HepG2 (cell line): ENCODE data around the gene PPM1H. TPM values are rescaled to one million over a fixed set of nuclear protein-coding genes. Genes with fewer than 3 reads are reported as not detected.

Source experiments
- ATAC-seq: fragments of 200-7000 bp; cut with Tn5 transposase; 3 replicates; pipeline ENCODE4 v1.9.1; 2020; ENCODE audit warnings: mild to moderate bottlenecking, moderate library complexity
- BruUV-seq: library from RNA; stranded (reverse); fragments of 400-500 nt; replicated peaks from 2 replicates; lab custom pipeline; 2021; lab: Mats Ljungman, UMichigan
- CTCF ChIA-PET: fragments of 300-600 bp; formaldehyde crosslinking; extraction: SDS; loops from one replicate; lab custom pipeline; 2021; ENCODE audit warnings: low total read pairs, inconsistent platforms, low intra/inter-chr PET ratio; lab: Yijun Ruan, JAX
- POLR2A ChIA-PET: fragments of 350-600 bp; sonication (Branson Sonifier 250); formaldehyde crosslinking; loops from one replicate; lab custom pipeline; 2020; ENCODE audit warnings: antibody characterized with exemption, inconsistent platforms; lab: Yijun Ruan, JAX
- DNase-seq: peaks from one replicate; pipeline ENCODE4 v3.0.0-alpha.2; 2015; ENCODE audit warnings: low spot score
- FAIRE-seq: peaks from 3 replicates; lab custom pipeline; 2011; peaks lifted over from hg19 to GRCh38; lab: Jason Lieb, UNC
- H2AFZ ChIP-seq: one replicate; pipeline ENCODE4 v1.6.1; 2011; ENCODE audit warnings: low read length, inconsistent platforms
- H3K27ac ChIP-seq: fragments of 300-600 bp; 3 replicates; pipeline ENCODE4 v1.8.0; 2011; ENCODE audit warnings: mixed run types, mild to moderate bottlenecking, mixed read lengths, low read length, inconsistent platforms; ENCODE audit not compliant: insufficient read depth; ENCODE audit errors: extremely low read length
- H3K27me3 ChIP-seq, 2 experiments: fragments of 200-600 bp in 1 of 2; 2 replicates in 1 of 2; 3 replicates in 1 of 2; pipeline versions ENCODE4 v1.6.0 to v1.8.0; 2011; ENCODE audit warnings: low read length in 2 of 2, mild to moderate bottlenecking in 2 of 2, moderate library complexity in 2 of 2, inconsistent platforms in 1 of 2; ENCODE audit not compliant: insufficient read depth in 2 of 2, control insufficient read depth in 1 of 2
- H3K36me3 ChIP-seq, 2 experiments: fragments of 200-600 bp in 1 of 2; replicated peaks in 1 of 2; 2 replicates in 1 of 2; 3 replicates in 1 of 2; pipeline versions ENCODE4 v1.5.1 to v1.8.0; 2011; ENCODE audit warnings: low read length in 2 of 2, inconsistent platforms in 1 of 2; ENCODE audit not compliant: insufficient read depth in 2 of 2, control insufficient read depth in 1 of 2
- H3K4me1 ChIP-seq: 2 replicates; pipeline ENCODE4 v1.5.1; 2012; ENCODE audit warnings: low read length, inconsistent platforms; ENCODE audit not compliant: insufficient read depth
- H3K4me2 ChIP-seq: 2 replicates; pipeline ENCODE4 v1.6.0; 2011; ENCODE audit warnings: low read depth, low read length, inconsistent platforms
- H3K4me3 ChIP-seq, 3 experiments: fragments of 200-600 bp in 1 of 3; sonication (generic), shearing (Covaris generic) in 1 of 3; replicated peaks in 1 of 3; 2 replicates each; pipeline ENCODE4 v1.5.1; 2011 to 2016; ENCODE audit warnings: low read length in 3 of 3, inconsistent platforms in 2 of 3, low read depth in 2 of 3, mild to moderate bottlenecking in 2 of 3, control low read depth in 1 of 3, mixed read lengths in 1 of 3; ENCODE audit not compliant: insufficient read depth in 1 of 3
- H3K79me2 ChIP-seq: one replicate; pipeline ENCODE4 v1.6.1; 2011; ENCODE audit warnings: low read length, inconsistent platforms; ENCODE audit not compliant: insufficient read depth
- H3K9ac ChIP-seq: 2 replicates; pipeline ENCODE4 v1.6.0; 2011; ENCODE audit warnings: mild to moderate bottlenecking, low read depth, low read length, inconsistent platforms; ENCODE audit not compliant: insufficient read depth
- H3K9me3 ChIP-seq: 2 replicates; pipeline ENCODE4 v1.5.1; 2012; ENCODE audit warnings: mild to moderate bottlenecking, low read length
- H4K20me1 ChIP-seq: 2 replicates; pipeline ENCODE4 v1.6.0; 2011; ENCODE audit warnings: inconsistent platforms, mild to moderate bottlenecking, low read length, moderate library complexity; ENCODE audit not compliant: insufficient read depth
- DNMT1 ChIP-seq: sonication (generic); formaldehyde crosslinking; IDR thresholded peaks from 2 replicates; pipeline ENCODE4 v1.5.1; 2020; ENCODE audit warnings: mild to moderate bottlenecking, missing genetic modification reagents
- ONECUT2 ChIP-seq: sonication (generic); formaldehyde crosslinking; IDR thresholded peaks from 2 replicates; pipeline ENCODE4 v1.4.0; 2020; ENCODE audit warnings: missing genetic modification reagents
- PLRG1 ChIP-seq: fragments of 450-650 bp; conservative IDR thresholded peaks from 2 replicates; pipeline ENCODE4 v1.6.1; 2016
- RNF2 ChIP-seq: fragments of 450-650 bp; conservative IDR thresholded peaks from 2 replicates; pipeline ENCODE4 v1.6.1; 2016; ENCODE audit warnings: low read depth
- RNF219 ChIP-seq: sonication (generic); formaldehyde crosslinking; IDR thresholded peaks from 2 replicates; pipeline ENCODE4 v1.5.0; 2020; ENCODE audit warnings: mild to moderate bottlenecking, missing genetic modification reagents
- SUZ12 ChIP-seq: fragments of 150-350 bp; IDR thresholded peaks from 2 replicates; pipeline ENCODE4 v1.6.1; 2014; ENCODE audit warnings: low read depth, low read length
- TRAFD1 ChIP-seq: sonication (generic); formaldehyde crosslinking; IDR thresholded peaks from 2 replicates; pipeline ENCODE4 v1.5.1; 2020; ENCODE audit warnings: missing genetic modification reagents, mild to moderate bottlenecking, borderline replicate concordance
- ZBTB20 ChIP-seq: sonication (generic); formaldehyde crosslinking; IDR thresholded peaks from 2 replicates; pipeline ENCODE4 v1.8.1; 2023; ENCODE audit warnings: missing genetic modification reagents, low read depth, mild to moderate bottlenecking, borderline replicate concordance
- ZNF446 ChIP-seq: sonication (generic); formaldehyde crosslinking; IDR thresholded peaks from 2 replicates; pipeline ENCODE4 v1.5.0; 2020; ENCODE audit warnings: mild to moderate bottlenecking, missing genetic modification reagents
- ZNF543 ChIP-seq: sonication (generic); formaldehyde crosslinking; IDR thresholded peaks from 2 replicates; pipeline ENCODE4 v1.4.0; 2020; ENCODE audit warnings: mild to moderate bottlenecking, missing genetic modification reagents
- ZNF790 ChIP-seq: sonication (generic); formaldehyde crosslinking; IDR thresholded peaks from 2 replicates; pipeline ENCODE4 v1.8.0; 2022; ENCODE audit warnings: missing genetic modification reagents, mild to moderate bottlenecking, borderline replicate concordance
- WGBS: methylation state at CpG from one replicate; pipeline ENCODE4 v1.1.6; 2017; ENCODE audit warnings: low lambda C conversion rate; 5-methylcytosine and 5-hydroxymethylcytosine counted together
- in situ Hi-C: cut with HindIII; loops from 2 replicates; pipeline ENCODE4 v1.10.0; 2017; ENCODE audit warnings: low pct_unique_long_range_greater_than_20kb; ENCODE audit not compliant: extremely low pct_ligation_motif_present
- intact Hi-C: fragments of 100-400 bp; cut with micrococcal nuclease; formaldehyde crosslinking; loops from one replicate; pipeline ENCODE4 v1.10.0; 2022; ENCODE audit not compliant: unreplicated experiment
- polyA plus RNA-seq, 8 experiments: library from polyadenylated mRNA; depleted of rRNA in 3 of 8; stranded (reverse) in 7 of 8; unstranded in 1 of 8; fragments of >200 nt; fragmentation: Illumina TruSeq in 4 of 8; extraction: Trizol in 4 of 8; gene quantifications; 2 replicates each; pipeline versions ENCODE4 v1.2.1 to v1.2.3, GENCODE V29; 2011 to 2016; ENCODE audit warnings: low read depth in 4 of 8, missing spikeins in 1 of 8, mixed read lengths in 1 of 8; ENCODE audit not compliant: insufficient read depth in 1 of 8
- total RNA-seq, 5 experiments: library from RNA; depleted of rRNA; stranded (reverse); fragments of >200 nt; fragmentation: Illumina TruSeq; extraction: Trizol; gene quantifications; 2 replicates each; pipeline ENCODE4 v1.2.3, GENCODE V29; 2016; ENCODE audit warnings: low read depth in 1 of 5

Gene PPM1H
- total and polyA plus RNA-seq, 2 of the 13 experiments (the other 11 are each of a cell fraction or from before 2014, with no cell fraction given), result 29.1 to 38.1 TPM

- BruUV-seq, result no TSS peak
- Histone ChIP-seq H3K36me3 (peaks cover 0 to 3% of the 10 kb centered on the region in 2 experiments; a peak in 1 of 5 replicates), H3K79me2 (peaks cover 59% of the 10 kb centered on the region), H3K9ac (no peak overlapping the region), H3K27ac (no peak overlapping the region)
- POLR2A ChIA-PET, result no interaction called here
- ATAC-seq (no peak), DNase-seq (no peak)
- intact Hi-C loops, result loop anchor here (5.0 kb wide), 2 partner anchors 128 to 213 kb away; no protein-coding TSS in a partner anchor
- TF ChIP-seq ONECUT2 (CRISPR knock-in tag) (no peak), SUZ12 (no peak), RNF219 (CRISPR knock-in tag) (no peak), PLRG1 (no peak), ZNF446 (CRISPR knock-in tag) (no peak), ZNF543 (CRISPR knock-in tag) (no peak), TRAFD1 (CRISPR knock-in tag) (no peak), ZNF790 (CRISPR knock-in tag) (no peak), RNF2 (no peak), ZBTB20 (CRISPR knock-in tag) (no peak), DNMT1 (no peak)
- TF ChIP-seq, all 625 proteins: peak for 0
- CTCF ChIA-PET, result no interaction called here
- Histone ChIP-seq H3K9me3 (no peaks in the 10 kb centered on the region), H3K4me3 (no peak overlapping the region), H3K4me1 (peaks cover 19% of the 10 kb centered on the region), H3K4me2 (no peak overlapping the region), H3K27me3 (no peaks in the 10 kb centered on the region), H2AFZ (no peak overlapping the region), H4K20me1 (no peaks in the 10 kb centered on the region)
- in situ Hi-C loops, result no loop called here
- WGBS, result over 99% methylated on average over 4 of the region's 4 CpGs
- no peak for FAIRE-seq
These were observed 80.9 kb downstream of the PPM1H start for GRCh38 chr12:62854024-62854423.
